Stimulated activated CD8-positive, alpha-beta memory T cell treated with anti-CD3 and anti-CD28 coated beads, Interleukin-15, amount 100 ng/mL, for 1 hour (primary cell): ENCODE measurements around the gene SLK.

Source experiments
- DNase-seq: peaks from one replicate; pipeline ENCODE4 v3.0.0-alpha.2; 2020; ENCODE audit warnings: low read depth

The SLK gene

DNA sequence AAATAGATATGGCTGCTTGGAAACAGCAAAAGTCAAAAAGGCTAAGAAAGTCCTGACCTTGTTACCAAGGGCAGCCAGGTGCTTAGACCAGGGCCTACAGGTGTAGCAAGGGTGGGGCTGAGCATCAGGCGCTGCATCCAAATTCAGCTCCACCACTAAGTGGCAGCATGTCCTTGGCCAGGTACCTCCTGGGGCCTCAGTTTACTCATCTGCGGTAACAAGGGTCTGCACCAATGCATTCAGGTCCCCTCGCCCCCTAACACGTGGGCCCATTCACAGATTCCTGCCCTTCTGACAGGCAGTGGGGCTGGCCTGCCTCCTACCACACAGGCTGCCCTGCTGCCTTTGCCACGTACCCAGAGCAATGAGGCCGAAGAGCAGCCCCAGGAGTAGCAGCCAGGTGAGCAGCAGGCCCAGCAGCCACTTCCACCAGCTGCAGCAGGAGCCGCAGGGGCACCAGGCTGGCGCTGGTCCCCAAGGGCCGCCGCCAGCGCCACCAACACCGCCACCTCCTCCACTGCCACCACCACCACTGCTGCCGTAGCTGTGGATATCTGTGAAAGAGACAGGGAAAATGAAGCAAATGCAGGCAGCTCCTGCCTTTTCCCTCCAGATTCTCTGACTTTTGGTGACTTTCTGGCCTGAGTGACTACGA, 89.8 kb downstream of the SLK start:
- DNase-seq, result no peak

DNA sequence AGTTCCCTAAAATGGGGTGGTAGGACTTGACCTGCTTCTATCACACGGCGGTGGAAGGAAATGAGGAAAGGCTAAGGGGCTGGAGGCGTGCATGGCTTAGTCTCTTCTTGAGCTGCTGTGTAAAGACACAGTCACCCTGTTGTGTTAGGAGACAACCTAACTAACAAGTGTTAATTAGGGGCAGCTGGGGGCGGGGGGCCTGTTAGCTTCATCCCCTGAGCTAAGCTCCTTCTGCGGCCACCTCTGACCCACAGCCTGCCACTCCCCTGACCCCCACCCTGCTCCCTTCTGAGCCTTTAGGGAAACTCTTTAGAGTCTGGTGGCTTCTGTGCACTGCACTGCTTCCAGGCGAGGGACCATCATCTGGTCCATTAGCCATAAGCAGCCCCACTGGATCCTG, 90.8 kb downstream of the SLK start:
- DNase-seq, result no peak

DNA sequence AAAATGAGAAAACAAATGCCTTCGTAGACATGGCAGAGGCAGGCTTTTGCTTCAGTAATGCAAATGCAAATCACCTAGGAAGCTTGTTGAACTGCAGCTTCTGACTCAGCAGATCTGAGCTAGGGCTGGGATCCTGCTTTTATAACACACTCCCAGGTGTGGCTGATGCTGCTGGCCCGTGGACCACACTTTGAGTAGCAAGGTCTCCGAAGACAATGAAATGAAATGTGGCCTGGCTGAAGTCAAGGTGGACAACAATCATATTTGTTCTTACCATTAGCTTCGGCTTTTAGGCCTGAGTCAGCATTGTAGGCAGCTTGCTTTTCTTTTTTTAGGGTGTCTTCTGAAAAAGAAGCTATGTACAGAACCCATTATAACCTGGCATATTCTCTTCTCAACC, 92.4 kb downstream of the SLK start:
- DNase-seq, result no peak

DNA sequence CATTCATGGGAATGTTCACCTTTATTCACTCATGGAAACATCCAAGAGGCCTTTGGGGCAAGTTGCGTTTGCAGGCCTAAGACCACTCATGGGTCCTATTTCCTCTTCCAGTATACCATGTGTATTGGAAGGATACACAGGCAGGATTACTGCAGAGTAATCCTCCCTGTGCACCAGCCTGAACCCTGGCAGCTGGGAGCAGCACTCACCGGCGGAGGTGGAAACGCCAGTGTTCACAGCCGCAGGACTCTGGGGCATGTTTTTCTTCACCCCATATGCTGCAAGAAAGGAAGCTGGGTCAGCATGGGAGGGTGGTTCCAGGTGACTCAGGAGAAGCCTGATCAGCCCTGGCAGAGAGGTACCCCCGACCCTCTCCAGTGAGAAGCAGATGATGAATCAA, 94.3 kb downstream of the SLK start:
- DNase-seq, result no peak

DNA sequence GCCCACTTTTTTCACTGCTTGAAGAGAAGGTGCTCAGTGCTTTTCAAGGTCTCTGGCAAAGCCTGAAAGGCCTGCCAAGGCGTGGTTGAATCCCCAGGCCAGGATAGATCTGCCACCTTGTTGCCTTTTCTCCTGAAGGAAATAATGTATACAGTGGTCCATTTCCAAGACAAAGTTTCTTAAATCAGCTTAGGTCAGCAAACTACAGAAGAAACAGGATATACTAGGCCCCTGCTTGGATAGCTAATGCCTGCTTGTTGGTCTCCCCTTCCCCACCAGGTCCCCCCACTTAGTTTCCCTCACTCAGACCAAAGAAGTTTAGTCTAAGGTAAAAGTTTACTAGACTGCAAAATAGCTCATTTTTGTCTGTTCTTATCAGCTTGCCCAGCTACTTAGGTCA, 98.8 kb downstream of the SLK start:
- DNase-seq, result no peak

DNA sequence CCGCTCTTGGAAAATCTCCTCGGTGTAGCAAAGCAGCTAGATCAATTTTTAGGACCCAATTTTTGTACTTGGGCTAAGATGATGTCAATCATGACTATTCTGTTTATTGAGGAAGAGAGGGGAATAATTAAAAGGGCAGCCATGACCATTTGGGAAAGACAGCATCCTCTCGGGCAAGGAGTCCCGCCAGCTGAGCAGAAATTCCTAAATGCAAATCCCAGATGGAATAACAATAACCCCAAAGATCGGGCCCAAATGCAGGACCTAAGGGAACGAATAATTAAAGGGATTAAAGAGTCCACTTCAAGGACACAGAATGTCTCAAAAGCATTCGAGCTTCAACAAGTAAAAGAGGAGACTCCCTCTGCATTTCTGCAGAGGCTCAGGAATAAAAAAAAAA, 100.0 kb downstream of the SLK start:
- no peak for DNase-seq

DNA sequence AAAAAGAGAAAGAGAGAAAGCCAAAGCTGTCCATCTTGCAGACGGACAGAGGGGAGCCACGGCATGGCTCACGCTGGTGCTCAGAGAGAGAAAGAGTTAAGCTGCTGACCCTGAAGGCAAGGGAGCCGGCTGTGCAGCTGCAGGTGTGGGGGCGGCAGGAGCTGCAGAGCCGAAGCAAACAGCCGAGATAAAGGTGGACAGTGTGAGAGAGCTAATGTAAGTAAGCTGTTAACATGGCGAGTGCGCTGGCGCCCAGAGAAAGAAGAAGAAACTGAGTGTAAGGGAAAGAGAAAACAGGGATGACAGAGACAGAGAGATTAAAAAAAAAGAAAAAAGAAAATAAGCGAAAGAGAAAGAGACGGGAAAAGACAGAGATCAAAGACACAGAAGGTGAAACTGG, 100.6 kb downstream of the SLK start:
- no peak for DNase-seq

DNA sequence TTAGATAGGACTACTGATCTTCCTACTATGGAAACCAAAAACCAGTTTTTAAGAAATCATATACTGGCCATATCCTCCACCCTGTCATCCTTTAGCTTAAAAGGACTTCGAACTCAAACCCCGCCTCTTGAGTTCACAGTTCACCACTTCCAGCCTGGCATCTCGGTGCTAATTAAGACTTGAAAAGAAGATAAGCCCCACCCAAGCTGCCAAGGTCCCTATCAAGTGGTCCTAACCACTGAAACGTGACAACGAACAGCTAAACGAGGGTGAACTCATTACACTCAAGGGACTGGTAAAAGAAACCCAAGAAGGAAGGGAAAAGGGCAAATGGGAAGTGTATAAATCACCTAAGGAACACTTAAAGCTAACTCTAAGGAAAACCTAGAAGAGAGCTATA, 102.7 kb downstream of the SLK start:
- no peak for DNase-seq

DNA sequence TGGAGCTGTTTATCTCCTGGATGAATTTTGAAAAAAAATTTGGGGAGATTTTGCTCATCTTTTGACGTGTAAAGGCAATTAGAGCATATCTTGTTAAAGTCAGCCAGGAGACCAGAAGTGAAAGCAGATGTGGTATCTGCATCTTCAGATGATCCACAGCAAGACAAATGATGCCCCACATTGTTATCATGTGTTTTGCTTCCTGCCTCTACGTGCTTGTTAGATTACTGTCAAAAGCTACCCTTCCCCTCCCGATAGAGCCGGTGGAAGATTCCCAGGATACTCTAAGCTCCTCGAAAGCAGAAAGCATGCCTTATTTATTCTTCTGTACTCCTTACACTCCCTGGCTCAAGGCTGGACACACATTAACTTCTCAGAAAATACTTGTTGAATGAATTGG, 105.8 kb downstream of the SLK start:
- DNase-seq, result no peak

DNA sequence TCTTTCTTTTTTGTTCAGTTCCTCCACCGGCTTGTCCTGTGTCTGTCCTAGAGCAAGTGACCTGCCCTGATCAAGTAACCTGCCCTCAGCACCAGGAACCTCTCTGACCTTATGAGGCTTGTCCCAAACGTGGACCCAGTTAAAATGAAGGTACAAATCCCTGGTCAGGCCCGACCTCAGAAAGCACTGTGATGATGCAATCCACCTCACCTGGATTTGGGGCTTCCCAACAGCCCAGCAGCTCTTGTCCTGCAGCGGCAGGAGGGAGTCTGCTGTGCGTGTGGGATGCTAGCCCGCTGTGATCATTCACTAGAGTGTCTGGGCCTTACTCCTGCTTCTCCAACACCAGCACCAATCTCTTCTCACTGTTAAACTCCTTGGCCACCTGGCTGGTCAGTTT, 107.6 kb downstream of the SLK start:
- no peak for DNase-seq

DNA sequence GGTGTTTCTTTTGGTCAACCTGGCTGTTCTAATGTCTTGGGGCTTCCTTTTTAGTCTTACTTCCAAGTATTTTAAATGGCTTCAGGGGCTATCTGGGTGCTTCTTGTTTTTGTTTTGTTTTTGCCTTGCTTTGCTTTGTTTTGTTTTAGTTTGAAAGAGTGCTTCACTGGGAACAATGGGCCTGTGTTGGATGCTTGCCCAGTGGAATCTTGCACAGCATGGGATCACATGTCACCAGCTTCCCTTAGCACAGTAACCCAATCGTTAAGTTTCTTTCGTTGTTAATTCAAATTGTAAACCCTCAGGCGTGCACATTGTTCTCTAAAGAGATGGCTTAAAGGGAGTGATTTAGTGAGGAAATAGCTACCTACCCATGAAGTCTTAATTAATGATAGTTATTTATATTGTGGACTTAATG, 109.8 kb downstream of the SLK start:
- no peak for DNase-seq

DNA sequence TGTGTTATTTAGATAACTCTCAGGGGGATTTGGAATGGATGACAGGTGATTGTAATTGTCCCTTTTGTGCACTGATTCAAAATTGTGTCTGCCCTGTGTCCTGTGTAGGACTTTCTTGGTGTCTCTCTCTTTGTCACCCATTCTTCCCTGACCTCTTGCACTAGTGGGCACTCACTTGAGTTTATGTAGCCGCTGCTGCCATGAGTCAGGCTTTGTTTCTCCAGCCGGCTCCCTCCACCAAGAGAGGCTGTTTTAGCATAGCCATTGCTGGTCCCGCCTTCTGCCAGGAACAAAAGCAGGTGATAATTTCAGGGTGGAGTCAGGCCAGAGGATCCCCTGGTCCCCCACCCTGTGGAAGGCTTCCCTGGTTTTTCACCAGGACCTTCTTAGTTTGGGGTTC, 110.3 kb downstream of the SLK start:
- DNase-seq, result no peak

DNA sequence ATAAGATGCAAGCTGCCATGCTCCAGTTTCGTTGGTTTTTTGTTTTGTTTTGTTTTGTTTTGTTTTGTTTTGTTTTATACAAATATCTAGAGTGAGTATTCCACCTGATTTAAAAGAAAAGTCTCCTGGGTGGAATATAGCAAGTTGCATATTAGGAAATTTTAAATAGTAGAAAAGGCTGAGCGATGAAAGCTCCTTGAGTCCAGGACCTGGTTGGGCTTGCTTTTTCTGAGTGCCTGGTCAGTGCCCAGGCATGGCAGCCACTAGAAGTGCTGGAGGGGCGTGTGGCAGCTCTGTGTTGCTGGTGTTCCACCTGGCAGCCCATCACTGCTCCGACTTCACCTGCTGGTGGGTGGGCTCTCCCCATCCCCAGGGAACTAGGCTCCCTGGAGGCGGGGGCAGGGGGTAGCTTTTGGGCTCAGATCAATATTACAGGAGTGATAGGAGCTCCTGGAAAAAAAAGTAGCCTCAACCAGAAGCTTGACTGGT, 110.8 kb downstream of the SLK start:
- no peak for DNase-seq
